HCT116 (cell line): Measurements from ENCODE around the gene FNIP2. TPM values are rescaled to one million over a fixed set of nuclear protein-coding genes. Genes with fewer than 3 reads are reported as not detected.

Experiments used
- ATAC-seq: fragments of 200-7000 bp; cut with Tn5 transposase; 2 replicates; pipeline ENCODE4 v1.9.1; 2020; ENCODE audit warnings: mild to moderate bottlenecking, moderate library complexity
- BruUV-seq: library from RNA; stranded (reverse); fragments of 400-500 nt; replicated peaks from 2 replicates; lab custom pipeline; 2021; lab: Mats Ljungman, UMichigan
- CTCF ChIA-PET: fragments of 300-600 bp; sonication (Branson Sonifier 250); formaldehyde crosslinking; loops from one replicate; lab custom pipeline; 2021; ENCODE audit warnings: antibody characterized with exemption; lab: Charles Lee
- POLR2A ChIA-PET: fragments of 300-600, 350-600 bp; sonication (Branson Sonifier 250); formaldehyde crosslinking; loops from one replicate; lab custom pipeline; 2021; ENCODE audit warnings: antibody characterized with exemption; lab: Charles Lee
- RAD21 ChIA-PET, 2 experiments: fragments of 300-600 bp; sonication (Branson Sonifier 250); formaldehyde crosslinking; loops; one replicate each; lab custom pipeline; 2023; ENCODE audit warnings: low total read pairs in 2 of 2; ENCODE audit not compliant: uncharacterized antibody in 2 of 2, unreplicated experiment in 2 of 2, low non-redundant PET in 1 of 2; lab: Charles Lee
- DNase-seq: peaks from one replicate; pipeline ENCODE4 v3.0.0-alpha.2; 2010; ENCODE audit warnings: low read depth, low spot score
- H2AFZ ChIP-seq: fragments of 200-600 bp; shearing (Covaris generic), sonication (generic); 2 replicates; pipeline ENCODE4 v1.6.1; 2017; ENCODE audit warnings: low read depth, mixed run types, mixed read lengths, antibody characterized with exemption, low read length; ENCODE audit not compliant: poor library complexity, severe bottlenecking
- H3K27ac ChIP-seq: 2 replicates; pipeline ENCODE4 v1.5.1; 2012; ENCODE audit warnings: low read depth, low read length
- H3K27me3 ChIP-seq: fragments of 200-600 bp; sonication (generic); 2 replicates; pipeline ENCODE4 v1.6.1; 2016; ENCODE audit warnings: mixed run types, low read length, mixed read lengths; ENCODE audit not compliant: insufficient read depth
- H3K36me3 ChIP-seq, 2 experiments: fragments of 200-500 bp in 1 of 2; fragments of 200-600 bp in 1 of 2; sonication (Bioruptor generic) in 1 of 2; sonication (generic) in 1 of 2; 2 replicates each; pipeline versions ENCODE4 v1.5.1 to v1.6.1; 2014 to 2016; ENCODE audit warnings: low read length in 2 of 2, inconsistent platforms in 1 of 2, mixed read lengths in 1 of 2, mixed run types in 1 of 2; ENCODE audit not compliant: insufficient read depth in 2 of 2, control insufficient read depth in 1 of 2
- H3K4me1 ChIP-seq, 2 experiments: fragments of 200-600 bp in 1 of 2; sonication (generic) in 1 of 2; 2 replicates each; pipeline versions ENCODE4 v1.5.1 to v1.6.1; 2012 to 2017; ENCODE audit warnings: low read length in 2 of 2, inconsistent platforms in 1 of 2, mild to moderate bottlenecking in 1 of 2, mixed read lengths in 1 of 2, mixed run types in 1 of 2, moderate library complexity in 1 of 2; ENCODE audit not compliant: insufficient read depth in 2 of 2, control insufficient read depth in 1 of 2
- H3K4me2 ChIP-seq: fragments of 200-600 bp; sonication (generic); 2 replicates; pipeline ENCODE4 v1.6.1; 2017; ENCODE audit warnings: mixed run types, low read length, mixed read lengths
- H3K4me3 ChIP-seq, 2 experiments: fragments of 200-600 bp in 1 of 2; sonication (generic) in 1 of 2; replicated peaks in 1 of 2; 2 replicates each; pipeline ENCODE4 v1.5.1; 2011 to 2016; ENCODE audit warnings: low read length in 2 of 2, control low read depth in 1 of 2, low read depth in 1 of 2, mild to moderate bottlenecking in 1 of 2, mixed read lengths in 1 of 2, mixed run types in 1 of 2
- H3K79me2 ChIP-seq: fragments of 200-600 bp; sonication (generic); 2 replicates; pipeline ENCODE4 v1.6.1; 2017; ENCODE audit warnings: mild to moderate bottlenecking, mixed run types, low read length, moderate library complexity, mixed read lengths; ENCODE audit not compliant: insufficient read depth
- H3K9ac ChIP-seq: fragments of 200-600 bp; sonication (generic); 2 replicates; pipeline ENCODE4 v1.6.1; 2016; ENCODE audit warnings: low read length, mixed read lengths
- H3K9me2 ChIP-seq: fragments of 200-600 bp; sonication (generic), shearing (Covaris generic); 2 replicates; pipeline ENCODE4 v1.6.1; 2017; ENCODE audit warnings: mixed run types, mild to moderate bottlenecking, moderate library complexity; ENCODE audit not compliant: insufficient read depth
- H3K9me3 ChIP-seq, 2 experiments: fragments of 200-500 bp in 1 of 2; fragments of 200-600 bp in 1 of 2; sonication (Bioruptor generic) in 1 of 2; sonication (generic) in 1 of 2; 2 replicates each; pipeline ENCODE4 v1.6.1; 2014 to 2017; ENCODE audit warnings: low read length in 2 of 2, mixed read lengths in 2 of 2, inconsistent platforms in 1 of 2, low read depth in 1 of 2, mild to moderate bottlenecking in 1 of 2, mixed run types in 1 of 2, moderate library complexity in 1 of 2; ENCODE audit not compliant: control insufficient read depth in 1 of 2, insufficient read depth in 1 of 2
- H4K20me1 ChIP-seq: fragments of 200-600 bp; sonication (generic), shearing (Covaris generic); 2 replicates; pipeline ENCODE4 v1.6.1; 2017; ENCODE audit warnings: mixed run types, mild to moderate bottlenecking, moderate library complexity; ENCODE audit not compliant: insufficient read depth
- CEBPB ChIP-seq: IDR thresholded peaks from 2 replicates; pipeline ENCODE4 v1.6.1; 2012; ENCODE audit warnings: low read depth
- CTCF ChIP-seq, 3 experiments: fragments of 200-600 bp in 1 of 3; sonication (generic) in 1 of 3; IDR thresholded peaks in 2 of 3; conservative IDR thresholded peaks in 1 of 3; 2 replicates each; pipeline ENCODE4 v1.5.1; 2012 to 2017; ENCODE audit warnings: low read depth in 2 of 3, low read length in 2 of 3, antibody characterized with exemption in 1 of 3, borderline replicate concordance in 1 of 3, control low read depth in 1 of 3, mild to moderate bottlenecking in 1 of 3, mixed read lengths in 1 of 3, mixed run types in 1 of 3, moderate library complexity in 1 of 3; ENCODE audit not compliant: insufficient read depth in 1 of 3
- EGR1 ChIP-seq: IDR thresholded peaks from 2 replicates; pipeline ENCODE4 v1.6.1; 2012; ENCODE audit warnings: low read depth
- ELF1 ChIP-seq: IDR thresholded peaks from 2 replicates; pipeline ENCODE4 v1.6.1; 2012; ENCODE audit warnings: low read depth, borderline replicate concordance
- EZH2 ChIP-seq: fragments of 200-600 bp; sonication (generic); IDR thresholded peaks from 2 replicates; pipeline ENCODE4 v1.6.1; 2017; ENCODE audit warnings: antibody characterized with exemption, mixed run types
- EZH2phosphoT487 ChIP-seq: fragments of 200-600 bp; IDR thresholded peaks from 2 replicates; pipeline ENCODE4 v1.6.1; 2018; ENCODE audit warnings: antibody characterized with exemption, borderline replicate concordance
- JUND ChIP-seq: IDR thresholded peaks from 2 replicates; pipeline ENCODE4 v1.6.1; 2012
- POLR2A ChIP-seq: IDR thresholded peaks from 2 replicates; pipeline ENCODE4 v1.7.0; 2011; ENCODE audit warnings: borderline replicate concordance; ENCODE audit not compliant: insufficient read depth, insufficient read length; ENCODE audit errors: extremely low read depth
- POLR2AphosphoS5 ChIP-seq: IDR thresholded peaks from 2 replicates; pipeline ENCODE4 v1.6.1; 2011; ENCODE audit warnings: mild to moderate bottlenecking, low read depth, low read length, moderate library complexity
- REST ChIP-seq: IDR thresholded peaks from 2 replicates; pipeline ENCODE4 v1.6.1; 2012; ENCODE audit warnings: low read depth
- SP1 ChIP-seq: IDR thresholded peaks from 2 replicates; pipeline ENCODE4 v1.6.1; 2012; ENCODE audit warnings: low read depth
- SRF ChIP-seq: IDR thresholded peaks from 2 replicates; pipeline ENCODE4 v1.6.1; 2012; ENCODE audit warnings: low read depth
- TCF7L2 ChIP-seq: IDR thresholded peaks from 2 replicates; pipeline ENCODE4 v1.7.0; 2011; ENCODE audit warnings: borderline replicate concordance, inconsistent platforms; ENCODE audit not compliant: insufficient read depth, insufficient read length; ENCODE audit errors: extremely low read depth
- YY1 ChIP-seq: IDR thresholded peaks from 2 replicates; pipeline ENCODE4 v1.6.1; 2011; ENCODE audit warnings: low read length, low read depth, moderate library complexity, mild to moderate bottlenecking; ENCODE audit not compliant: insufficient replicate concordance; ENCODE audit errors: extremely low read depth
- ZBTB33 ChIP-seq: IDR thresholded peaks from 2 replicates; pipeline ENCODE4 v1.6.1; 2011; ENCODE audit warnings: mild to moderate bottlenecking, low read length, moderate library complexity; ENCODE audit not compliant: insufficient replicate concordance; ENCODE audit errors: extremely low read depth
- ZFX ChIP-seq: fragments of 450-650 bp; IDR thresholded peaks from 2 replicates; pipeline ENCODE4 v1.6.1; 2017
- ZNF274 ChIP-seq: fragments of 200-500 bp; sonication (Bioruptor generic); IDR thresholded peaks from 2 replicates; pipeline ENCODE4 v1.6.1; 2014; ENCODE audit warnings: mild to moderate bottlenecking, low read depth, low read length, inconsistent platforms
- intact Hi-C: fragments of 100-400 bp; cut with micrococcal nuclease; formaldehyde crosslinking; loops from 2 replicates; pipeline ENCODE4 v1.10.0; 2022
- total RNA-seq: library from RNA; stranded (reverse); gene quantifications from one replicate; pipeline ENCODE4 v1.2.1, GENCODE V29; 2021; ENCODE audit not compliant: unreplicated experiment
- TF ChIP-seq, protein P1 (sequence below): IDR thresholded peaks from 2 replicates; pipeline ENCODE4 v1.6.1; 2012
- TF ChIP-seq, protein P2 (sequence below): IDR thresholded peaks from 2 replicates; pipeline ENCODE4 v1.6.1; 2012

The FNIP2 gene
- total RNA-seq, 1 experiment from 2014 or later = 4.8 TPM

DNA sequence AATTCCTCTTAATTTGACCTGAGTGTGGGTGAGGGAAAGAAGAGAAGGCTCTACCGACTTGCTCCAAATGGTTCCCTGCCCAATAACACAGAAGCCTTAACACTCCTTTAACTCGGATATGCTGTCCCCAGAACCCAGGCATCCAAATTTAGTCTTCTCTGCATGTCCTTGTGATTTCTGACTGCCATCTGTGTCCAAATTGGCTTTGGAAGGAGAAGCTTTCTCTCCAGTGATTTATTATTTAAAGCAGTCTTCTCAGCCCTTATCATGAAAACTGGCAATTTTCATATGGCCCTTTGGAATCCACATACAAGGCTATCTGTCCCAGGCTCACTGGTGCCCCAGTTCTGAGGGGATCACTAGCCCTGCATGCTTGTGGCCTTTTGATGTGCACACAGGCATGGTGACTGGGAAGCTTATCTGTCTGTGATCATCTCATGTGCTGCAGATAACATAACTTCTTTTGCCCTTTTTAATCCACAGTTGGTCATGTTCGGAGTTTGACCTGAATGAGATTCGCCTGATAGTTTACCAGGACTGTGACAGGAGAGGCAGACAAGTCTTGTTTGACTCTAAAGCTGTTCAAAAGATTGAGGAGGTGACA lies 56.7 kb downstream of the FNIP2 start:
- peaks cover 0 to 13% of the 10 kb centered on the region in 2 experiments; a peak in 2 of 4 replicates for H3K4me1 ChIP-seq
- no peak overlapping the region for H3K4me3 ChIP-seq
- RAD21 ChIA-PET = no interaction called here
- H2AFZ ChIP-seq = no peak overlapping the region
- no peaks in the 10 kb centered on the region for H3K27me3 ChIP-seq
- no peaks in the 10 kb centered on the region for H3K79me2 ChIP-seq
- no peak overlapping the region for H3K27ac ChIP-seq
- H4K20me1 ChIP-seq = no peaks in the 10 kb centered on the region
- TF ChIP-seq, protein P1, sequence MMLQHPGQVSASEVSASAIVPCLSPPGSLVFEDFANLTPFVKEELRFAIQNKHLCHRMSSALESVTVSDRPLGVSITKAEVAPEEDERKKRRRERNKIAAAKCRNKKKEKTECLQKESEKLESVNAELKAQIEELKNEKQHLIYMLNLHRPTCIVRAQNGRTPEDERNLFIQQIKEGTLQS = no peak
- TF ChIP-seq SRF (no peak), YY1 (no peak), SP1 (no peak), ZBTB33 (no peak), ZNF274 (no peak), EGR1 (no peak), CTCF (IDR thresholded peaks at IDR 0.05 in 2 of 3, conservative IDR thresholded peaks at IDR 0.05 in 1 of 3; ENCODE audit: borderline replicate concordance in 1 of 3, insufficient read depth in 1 of 3, low read depth in 2 of 3, low read length in 2 of 3) (no peak), ELF1 (no peak), CEBPB (no peak), EZH2phosphoT487 (no peak), JUND (no peak), TCF7L2 (no peak), POLR2A (no peak), EZH2 (no peak), ZFX (no peak), REST (no peak), POLR2AphosphoS5 (no peak)
- TF ChIP-seq, protein P2, sequence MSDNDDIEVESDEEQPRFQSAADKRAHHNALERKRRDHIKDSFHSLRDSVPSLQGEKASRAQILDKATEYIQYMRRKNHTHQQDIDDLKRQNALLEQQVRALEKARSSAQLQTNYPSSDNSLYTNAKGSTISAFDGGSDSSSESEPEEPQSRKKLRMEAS = no peak
- POLR2A ChIA-PET = no interaction called here
- intact Hi-C loops = no loop called here
- H3K9me2 ChIP-seq = no peaks in the 10 kb centered on the region
- no TSS peak for BruUV-seq
- ATAC-seq (no peak), DNase-seq (no peak)
- H3K9ac ChIP-seq = no peak overlapping the region
- no peaks in the 10 kb centered on the region for H3K9me3 ChIP-seq
- no peaks in the 10 kb centered on the region for H3K36me3 ChIP-seq
- CTCF ChIA-PET = no interaction called here
- no peak overlapping the region for H3K4me2 ChIP-seq
